ENCODE results near the gene ARHGAP15.

ARHGAP15 gene

DNA sequence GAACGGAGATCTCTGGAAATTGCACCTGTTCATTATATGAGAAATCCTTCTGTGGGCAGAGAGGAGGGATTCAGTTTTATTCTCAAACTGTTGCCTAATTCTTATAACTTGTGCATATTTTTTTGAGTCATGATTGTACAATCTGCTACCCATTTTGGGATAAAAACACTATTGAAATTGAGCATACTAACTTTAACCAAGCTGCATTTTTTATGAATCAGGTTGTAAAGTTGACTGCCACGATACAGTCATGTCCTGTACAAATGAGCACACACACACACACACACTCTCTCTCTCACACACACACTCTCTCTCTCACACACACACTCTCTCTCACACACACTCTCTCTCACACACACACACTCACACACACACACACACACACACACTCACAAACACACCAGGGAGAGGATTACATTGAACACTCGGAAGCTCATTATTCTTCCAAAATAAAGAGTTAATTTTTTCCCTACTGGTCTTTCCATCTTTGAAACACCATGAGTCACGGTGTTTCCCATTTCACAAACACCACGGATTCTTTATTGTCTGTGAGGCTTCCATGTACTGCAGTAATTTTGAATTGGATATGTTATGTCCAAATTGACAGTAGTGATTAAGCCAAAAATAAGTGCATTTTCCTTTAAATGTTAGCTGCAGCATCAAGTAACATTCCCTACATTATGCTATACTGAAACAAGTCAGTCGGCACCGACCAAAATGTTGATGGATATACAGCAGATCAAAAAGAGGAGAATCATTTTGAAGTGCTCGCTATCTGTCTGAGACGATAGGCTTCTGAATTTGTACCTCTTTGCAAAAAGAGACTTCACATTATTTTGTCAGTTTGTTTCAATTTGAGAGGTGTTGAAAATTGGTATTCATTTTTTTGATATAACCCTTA is 216.9 kb downstream of the ARHGAP15 start:
- no peak for DNase-seq (ENCODE audit: low spot score)

GRCh38 chr2:143347271-143347695 is 218.1 kb downstream of the ARHGAP15 start:
- no peak for DNase-seq (ENCODE audit: low spot score)

DNA sequence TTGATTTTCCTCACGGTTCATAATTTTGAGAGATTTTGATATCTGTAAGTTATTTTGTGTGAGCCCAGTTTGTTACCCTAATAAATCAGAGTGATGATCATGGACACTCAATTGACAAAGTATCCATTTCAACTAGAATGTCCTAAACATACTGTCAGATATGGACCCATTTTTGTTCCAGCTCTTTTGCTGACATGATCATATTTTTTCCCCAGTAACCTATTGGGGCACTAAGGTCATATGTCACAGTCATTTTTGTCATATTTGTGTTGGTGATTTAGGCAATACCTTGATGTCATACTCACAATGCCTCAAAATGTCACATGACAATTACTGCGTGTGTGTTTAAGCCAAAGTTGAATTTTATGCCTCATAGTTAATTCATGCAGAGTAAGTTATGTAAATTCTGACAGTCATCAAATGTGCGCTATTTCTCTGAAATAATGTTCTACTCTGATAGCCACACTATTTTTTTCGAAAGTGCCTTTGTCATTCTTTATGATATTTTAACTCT is 218.7 kb downstream of the ARHGAP15 start:
- DNase-seq (ENCODE audit: low spot score) = no peak

- DNase-seq (ENCODE audit: low spot score) = no peak
Observed at GRCh38 chr2:143354050-143354750, 225.0 kb downstream of the ARHGAP15 start.

DNA sequence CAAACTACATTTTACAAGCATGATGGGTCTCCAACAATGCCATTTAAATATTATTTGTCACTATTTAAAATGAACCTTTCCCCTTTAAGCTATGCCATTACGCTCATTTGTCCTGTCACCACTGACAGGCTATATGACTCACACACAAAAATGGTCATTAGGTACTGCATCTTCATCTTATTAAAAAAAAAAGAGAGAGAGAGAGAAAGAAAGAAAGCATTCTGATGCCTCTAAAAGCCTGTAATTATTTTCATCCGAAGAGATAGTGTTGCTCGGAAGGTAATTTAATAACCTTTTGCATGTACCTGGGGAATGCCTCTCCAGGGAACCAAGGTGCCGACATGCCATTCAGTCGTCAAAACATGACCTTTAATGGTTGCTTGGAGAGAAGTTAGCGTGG is 226.7 kb downstream of the ARHGAP15 start:
- no peak for DNase-seq (ENCODE audit: low spot score)

- DNase-seq (ENCODE audit: low spot score) = no peak
Observed at GRCh38 chr2:143356336-143356735, 227.1 kb downstream of the ARHGAP15 start.

- no peak for DNase-seq (ENCODE audit: low spot score)
Observed at GRCh38 chr2:143356736-143357446, 227.7 kb downstream of the ARHGAP15 start.

GRCh38 chr2:143357966-143358365 is 228.7 kb downstream of the ARHGAP15 start:
- DNase-seq (ENCODE audit: low spot score) = no peak

- DNase-seq (ENCODE audit: low spot score) = no peak
Observed at GRCh38 chr2:143361346-143361745, 232.1 kb downstream of the ARHGAP15 start.

DNA sequence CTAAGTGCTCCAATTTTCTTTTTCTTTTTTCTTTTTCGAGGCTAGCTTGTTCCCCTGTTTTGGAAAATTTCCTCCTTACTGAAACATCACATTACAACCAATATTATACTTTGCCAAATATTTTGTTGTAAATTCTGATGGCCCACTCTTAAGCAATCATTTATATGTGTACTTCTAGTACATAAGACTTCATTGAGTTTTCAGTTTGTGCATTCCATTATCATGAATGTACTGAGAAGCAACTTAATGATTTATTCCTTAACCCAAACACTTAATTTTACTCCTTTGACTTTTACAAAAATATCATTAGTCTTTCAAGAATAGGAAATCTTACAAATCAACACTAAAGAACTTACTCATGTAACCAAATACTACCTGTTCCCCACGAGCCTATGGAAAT is 242.4 kb downstream of the ARHGAP15 start:
- no peak for DNase-seq (ENCODE audit: low spot score)

DNA sequence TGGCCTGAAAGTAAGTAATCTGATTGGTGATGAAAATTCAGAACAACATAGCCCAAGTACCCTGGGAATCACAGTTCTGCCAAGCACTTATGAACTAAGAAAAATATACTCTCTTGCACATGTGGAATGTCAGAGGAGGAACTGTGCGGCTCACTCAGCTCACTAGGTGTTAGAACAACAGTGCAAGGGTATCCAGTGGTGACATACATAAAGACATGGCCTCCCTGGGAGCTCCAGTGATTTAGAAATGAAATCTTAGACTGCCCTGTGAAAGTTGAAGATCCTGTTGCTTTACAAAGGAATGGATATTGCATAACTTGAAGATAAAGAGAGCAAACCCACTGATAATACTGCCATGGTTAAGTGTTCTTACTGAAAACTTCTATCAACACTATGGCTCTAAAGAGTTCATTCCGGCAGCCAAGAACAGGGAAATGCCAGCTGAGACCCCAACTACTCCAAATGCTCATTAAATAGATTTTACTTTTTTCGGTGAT is 246.2 kb downstream of the ARHGAP15 start:
- DNase-seq (ENCODE audit: low spot score) = no peak

GRCh38 chr2:143378996-143379395 is 249.8 kb downstream of the ARHGAP15 start:
- no peak for DNase-seq (ENCODE audit: low spot score)

DNA sequence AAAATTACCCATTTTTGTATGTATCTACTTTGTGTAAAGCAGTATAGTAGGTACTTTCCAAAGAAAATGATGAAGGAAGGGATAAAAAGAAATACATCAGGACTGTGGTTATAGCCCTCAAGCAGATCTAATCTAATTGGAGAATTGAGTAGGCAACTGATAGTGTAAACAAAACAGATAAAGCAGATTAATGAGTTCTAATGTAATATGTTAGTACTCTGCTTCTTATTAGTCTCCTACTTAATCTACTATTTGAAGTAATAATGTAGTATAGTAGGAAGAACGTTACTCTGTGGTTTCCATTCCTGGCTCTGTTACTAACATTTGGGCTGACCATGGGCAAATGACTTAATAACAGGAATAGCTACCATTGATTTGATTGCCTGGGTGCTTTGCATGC is 250.7 kb downstream of the ARHGAP15 start:
- DNase-seq (ENCODE audit: low spot score) = no peak

GRCh38 chr2:143382573-143382972 is 253.4 kb downstream of the ARHGAP15 start:
- no peak for DNase-seq (ENCODE audit: low spot score)

GRCh38 chr2:143383016-143383415 is 253.8 kb downstream of the ARHGAP15 start:
- DNase-seq (ENCODE audit: low spot score) = no peak

- DNase-seq (ENCODE audit: low spot score) = no peak
Observed at GRCh38 chr2:143384111-143384510, 254.9 kb downstream of the ARHGAP15 start.

GRCh38 chr2:143390171-143390570 is 261.0 kb downstream of the ARHGAP15 start:
- DNase-seq (ENCODE audit: low spot score) = no peak

DNA sequence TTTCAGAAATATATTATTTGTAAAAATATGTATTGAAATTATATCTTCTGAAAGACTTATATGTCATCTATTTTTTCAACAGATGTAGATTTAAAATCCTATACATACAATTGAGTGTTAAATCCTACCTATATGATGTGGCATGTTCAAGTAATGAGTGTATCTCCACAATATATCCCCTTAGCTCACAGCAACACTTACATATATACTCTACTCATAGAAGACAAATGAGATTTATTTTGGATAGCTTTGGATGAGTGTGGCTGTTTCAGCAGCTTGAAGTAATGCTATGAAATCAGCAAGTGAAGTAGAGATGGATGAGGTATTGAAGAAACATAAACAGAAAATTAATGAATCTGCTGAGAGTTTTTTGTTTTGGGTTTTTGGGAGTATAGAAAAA is 263.1 kb downstream of the ARHGAP15 start:
- no peak for DNase-seq (ENCODE audit: low spot score)

- DNase-seq (ENCODE audit: low spot score) = no peak
Observed at GRCh38 chr2:143394062-143394461, 264.8 kb downstream of the ARHGAP15 start.

DNA sequence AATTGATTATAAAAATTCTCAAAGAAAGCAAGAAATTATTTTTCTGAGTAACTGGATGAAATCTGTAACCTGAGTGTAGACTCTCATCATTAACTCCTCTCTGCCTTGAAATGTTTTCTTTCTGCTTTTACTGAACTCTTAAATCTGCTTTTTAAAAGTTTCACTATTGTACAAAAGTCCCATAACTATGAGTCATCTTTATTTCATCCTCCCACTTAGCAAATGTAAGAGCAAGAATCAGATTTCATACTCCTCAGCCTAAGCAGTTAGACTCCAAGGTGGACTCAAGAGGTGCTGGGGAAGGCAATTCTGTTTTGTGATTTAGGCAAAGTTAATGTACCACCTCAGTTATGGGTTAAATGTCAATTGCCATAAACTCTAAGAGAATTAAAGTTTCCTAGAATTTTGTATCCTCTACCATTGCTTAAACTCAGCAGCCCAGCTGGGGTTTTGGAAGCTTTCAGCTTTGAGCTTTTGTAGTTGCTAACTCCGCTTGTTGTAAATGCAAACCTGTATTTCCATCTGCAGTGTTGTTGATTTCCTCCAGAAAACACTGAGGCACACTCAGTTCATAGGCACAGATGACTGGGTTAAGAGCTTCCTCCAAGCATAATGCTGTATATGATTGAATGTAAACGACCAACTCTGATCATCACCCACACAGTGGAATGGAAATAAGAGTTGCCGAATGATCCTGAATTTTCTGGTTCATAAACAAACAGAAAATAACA is 268.8 kb downstream of the ARHGAP15 start:
- DNase-seq (ENCODE audit: low spot score) = no peak

GRCh38 chr2:143398781-143399180 is 269.6 kb downstream of the ARHGAP15 start:
- DNase-seq (ENCODE audit: low spot score) = no peak

Data from HuH-7.5 (cell line).